K562 (cell line): ENCODE data around the gene WNT7A. TPM values are rescaled to one million over a fixed set of nuclear protein-coding genes. Genes with fewer than 3 reads are reported as not detected.

Experiments used
- CTCF ChIP-seq, 3 experiments: IDR thresholded peaks in 2 of 3; conservative IDR thresholded peaks in 1 of 3; 2 replicates each; pipeline ENCODE4 v1.5.1; 2011 to 2012; ENCODE audit warnings: low read length in 3 of 3, mild to moderate bottlenecking in 3 of 3, control low read depth in 2 of 3, improper control_type of control experiment in 1 of 3, inconsistent platforms in 1 of 3, low read depth in 1 of 3, mixed read lengths in 1 of 3, moderate library complexity in 1 of 3; ENCODE audit not compliant: insufficient read depth in 2 of 3
- E2F4 ChIP-seq: sonication (generic); formaldehyde crosslinking; IDR thresholded peaks from 2 replicates; pipeline ENCODE4 v1.8.0; 2022; ENCODE audit warnings: mild to moderate bottlenecking, low read depth, missing genetic modification reagents
- ETV1 ChIP-seq: fragments of 450-650 bp; conservative IDR thresholded peaks from 2 replicates; pipeline ENCODE4 v1.6.1; 2016; ENCODE audit warnings: missing genetic modification characterization, control low read depth, low read depth, missing compliant biosample characterization
- HNRNPLL ChIP-seq: fragments of 200-400 bp; formaldehyde crosslinking; IDR thresholded peaks from 2 replicates; pipeline ENCODE4 v1.6.1; 2017; ENCODE audit warnings: low read length, low read depth, mild to moderate bottlenecking; ENCODE audit not compliant: poor library complexity, severe bottlenecking
- HNRNPUL1 ChIP-seq: fragments of 200-400 bp; formaldehyde crosslinking; IDR thresholded peaks from 2 replicates; pipeline ENCODE4 v1.6.1; 2017; ENCODE audit warnings: low read length
- KDM2B ChIP-seq: fragments of 250-450 bp; sonication (Bioruptor Pico); IDR thresholded peaks from 2 replicates; pipeline ENCODE4 v1.8.0; 2021; ENCODE audit warnings: mild to moderate bottlenecking, moderate library complexity
- MCM5 ChIP-seq: fragments of 450-650 bp; IDR thresholded peaks from 2 replicates; pipeline ENCODE4 v1.6.1; 2016; ENCODE audit warnings: low read depth
- NCOA1 ChIP-seq: fragments of 450-650 bp; IDR thresholded peaks from 2 replicates; pipeline ENCODE4 v1.6.1; 2016; ENCODE audit warnings: low read depth
- RAD51 ChIP-seq: fragments of 450-650 bp; IDR thresholded peaks from 2 replicates; pipeline ENCODE4 v1.7.1; 2016; ENCODE audit warnings: low read depth, mild to moderate bottlenecking, borderline replicate concordance
- TAL1 ChIP-seq: fragments of 450-650 bp; IDR thresholded peaks from 2 replicates; pipeline ENCODE4 v1.6.1; 2016; ENCODE audit warnings: mild to moderate bottlenecking
- ZC3H11A ChIP-seq: IDR thresholded peaks from 2 replicates; pipeline ENCODE4 v1.6.1; 2012; ENCODE audit warnings: low read depth, low read length, improper control_type of control experiment
- polyA plus RNA-seq, 8 experiments: library from polyadenylated mRNA; depleted of rRNA in 4 of 8; stranded (reverse) in 5 of 8; unstranded in 3 of 8; fragments of >200 nt; fragmentation: Nextera tagmentation in 2 of 8; fragmentation: Illumina TruSeq in 1 of 8; extraction: Ambion mirVana in 2 of 8; extraction: Trizol in 1 of 8; gene quantifications; 2 replicates each; pipeline versions ENCODE4 v1.2.1 to v1.2.3, GENCODE V29; 2011 to 2014; ENCODE audit warnings: inconsistent platforms in 1 of 8, missing spikeins in 1 of 8
- total RNA-seq, 7 experiments: library from RNA; depleted of rRNA in 6 of 7; stranded (reverse); fragments of >200 nt in 6 of 7; fragmentation: Illumina TruSeq in 2 of 7; extraction: Trizol in 2 of 7; gene quantifications; 2 replicates each; pipeline versions ENCODE4 v1.2.1 to v1.2.3, GENCODE V29; 2011 to 2021; ENCODE audit warnings: low replicate concordance in 1 of 7
- TF ChIP-seq, protein P1 (sequence below): sonication (generic); formaldehyde crosslinking; IDR thresholded peaks from 2 replicates; pipeline ENCODE4 v1.8.0; 2022; ENCODE audit warnings: mild to moderate bottlenecking, missing genetic modification reagents
- TF ChIP-seq, protein P2 (sequence below): fragments of 250-450 bp; sonication (Bioruptor Pico); IDR thresholded peaks from 2 replicates; pipeline ENCODE4 v1.5.0; 2020; ENCODE audit warnings: mild to moderate bottlenecking
- TF ChIP-seq, protein P3 (sequence below): fragments of 450-650 bp; IDR thresholded peaks from 2 replicates; pipeline ENCODE4 v1.6.1; 2016
- TF ChIP-seq, protein P4 (sequence below), 3 experiments: fragments of 200-800 bp in 1 of 3; sonication (Bioruptor generic) in 1 of 3; sonication (generic) in 1 of 3; formaldehyde crosslinking in 1 of 3; IDR thresholded peaks; 2 replicates each; pipeline versions ENCODE4 v1.6.1 to v1.8.0; 2016 to 2022; ENCODE audit warnings: mild to moderate bottlenecking in 2 of 3, missing compliant biosample characterization in 2 of 3, missing genetic modification characterization in 2 of 3, missing genetic modification reagents in 1 of 3

WNT7A gene
- total and polyA plus RNA-seq, 9 of the 15 experiments (the other 6 are each of a cell fraction or from before 2014, with no cell fraction given) = 0.03 TPM; not detected in 8

GRCh38 chr3:13895155-13896105 is 15.6 kb upstream of the WNT7A start (continued):
- TF ChIP-seq, protein P1, sequence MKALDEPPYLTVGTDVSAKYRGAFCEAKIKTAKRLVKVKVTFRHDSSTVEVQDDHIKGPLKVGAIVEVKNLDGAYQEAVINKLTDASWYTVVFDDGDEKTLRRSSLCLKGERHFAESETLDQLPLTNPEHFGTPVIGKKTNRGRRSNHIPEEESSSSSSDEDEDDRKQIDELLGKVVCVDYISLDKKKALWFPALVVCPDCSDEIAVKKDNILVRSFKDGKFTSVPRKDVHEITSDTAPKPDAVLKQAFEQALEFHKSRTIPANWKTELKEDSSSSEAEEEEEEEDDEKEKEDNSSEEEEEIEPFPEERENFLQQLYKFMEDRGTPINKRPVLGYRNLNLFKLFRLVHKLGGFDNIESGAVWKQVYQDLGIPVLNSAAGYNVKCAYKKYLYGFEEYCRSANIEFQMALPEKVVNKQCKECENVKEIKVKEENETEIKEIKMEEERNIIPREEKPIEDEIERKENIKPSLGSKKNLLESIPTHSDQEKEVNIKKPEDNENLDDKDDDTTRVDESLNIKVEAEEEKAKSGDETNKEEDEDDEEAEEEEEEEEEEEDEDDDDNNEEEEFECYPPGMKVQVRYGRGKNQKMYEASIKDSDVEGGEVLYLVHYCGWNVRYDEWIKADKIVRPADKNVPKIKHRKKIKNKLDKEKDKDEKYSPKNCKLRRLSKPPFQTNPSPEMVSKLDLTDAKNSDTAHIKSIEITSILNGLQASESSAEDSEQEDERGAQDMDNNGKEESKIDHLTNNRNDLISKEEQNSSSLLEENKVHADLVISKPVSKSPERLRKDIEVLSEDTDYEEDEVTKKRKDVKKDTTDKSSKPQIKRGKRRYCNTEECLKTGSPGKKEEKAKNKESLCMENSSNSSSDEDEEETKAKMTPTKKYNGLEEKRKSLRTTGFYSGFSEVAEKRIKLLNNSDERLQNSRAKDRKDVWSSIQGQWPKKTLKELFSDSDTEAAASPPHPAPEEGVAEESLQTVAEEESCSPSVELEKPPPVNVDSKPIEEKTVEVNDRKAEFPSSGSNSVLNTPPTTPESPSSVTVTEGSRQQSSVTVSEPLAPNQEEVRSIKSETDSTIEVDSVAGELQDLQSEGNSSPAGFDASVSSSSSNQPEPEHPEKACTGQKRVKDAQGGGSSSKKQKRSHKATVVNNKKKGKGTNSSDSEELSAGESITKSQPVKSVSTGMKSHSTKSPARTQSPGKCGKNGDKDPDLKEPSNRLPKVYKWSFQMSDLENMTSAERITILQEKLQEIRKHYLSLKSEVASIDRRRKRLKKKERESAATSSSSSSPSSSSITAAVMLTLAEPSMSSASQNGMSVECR (CRISPR knock-in tag) = no peak; the same call in 1 of the 2 replicates
- TF ChIP-seq ZC3H11A (no peak), E2F4 (CRISPR knock-in tag) (no peak), KDM2B (CRISPR knock-in tag) (no peak), TAL1 (no peak), RAD51 (no peak), ETV1 (no peak), HNRNPLL (no peak), CTCF (IDR thresholded peaks at IDR 0.05 in 2 of 3, conservative IDR thresholded peaks at IDR 0.05 in 1 of 3; ENCODE audit: insufficient read depth in 2 of 3, low read depth in 1 of 3, low read length in 3 of 3) (no peak), MCM5 (no peak), NCOA1 (no peak), HNRNPUL1 (no peak)
- TF ChIP-seq, protein P2, sequence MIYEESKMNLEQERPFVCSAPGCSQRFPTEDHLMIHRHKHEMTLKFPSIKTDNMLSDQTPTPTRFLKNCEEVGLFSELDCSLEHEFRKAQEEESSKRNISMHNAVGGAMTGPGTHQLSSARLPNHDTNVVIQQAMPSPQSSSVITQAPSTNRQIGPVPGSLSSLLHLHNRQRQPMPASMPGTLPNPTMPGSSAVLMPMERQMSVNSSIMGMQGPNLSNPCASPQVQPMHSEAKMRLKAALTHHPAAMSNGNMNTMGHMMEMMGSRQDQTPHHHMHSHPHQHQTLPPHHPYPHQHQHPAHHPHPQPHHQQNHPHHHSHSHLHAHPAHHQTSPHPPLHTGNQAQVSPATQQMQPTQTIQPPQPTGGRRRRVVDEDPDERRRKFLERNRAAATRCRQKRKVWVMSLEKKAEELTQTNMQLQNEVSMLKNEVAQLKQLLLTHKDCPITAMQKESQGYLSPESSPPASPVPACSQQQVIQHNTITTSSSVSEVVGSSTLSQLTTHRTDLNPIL = no peak
- TF ChIP-seq, protein P3, sequence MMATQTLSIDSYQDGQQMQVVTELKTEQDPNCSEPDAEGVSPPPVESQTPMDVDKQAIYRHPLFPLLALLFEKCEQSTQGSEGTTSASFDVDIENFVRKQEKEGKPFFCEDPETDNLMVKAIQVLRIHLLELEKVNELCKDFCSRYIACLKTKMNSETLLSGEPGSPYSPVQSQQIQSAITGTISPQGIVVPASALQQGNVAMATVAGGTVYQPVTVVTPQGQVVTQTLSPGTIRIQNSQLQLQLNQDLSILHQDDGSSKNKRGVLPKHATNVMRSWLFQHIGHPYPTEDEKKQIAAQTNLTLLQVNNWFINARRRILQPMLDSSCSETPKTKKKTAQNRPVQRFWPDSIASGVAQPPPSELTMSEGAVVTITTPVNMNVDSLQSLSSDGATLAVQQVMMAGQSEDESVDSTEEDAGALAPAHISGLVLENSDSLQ = peak; percentile 37
- TF ChIP-seq, protein P4, sequence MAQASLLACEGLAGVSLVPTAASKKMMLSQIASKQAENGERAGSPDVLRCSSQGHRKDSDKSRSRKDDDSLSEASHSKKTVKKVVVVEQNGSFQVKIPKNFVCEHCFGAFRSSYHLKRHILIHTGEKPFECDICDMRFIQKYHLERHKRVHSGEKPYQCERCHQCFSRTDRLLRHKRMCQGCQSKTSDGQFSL (CRISPR knock-in tag; IDR thresholded peaks at IDR 0.05) = no peak
- TF ChIP-seq, protein P4 (tag; IDR thresholded peaks at IDR 0.05) = no peak
